ENCODE results near the gene SLC28A3.

Gene SLC28A3, protein sequence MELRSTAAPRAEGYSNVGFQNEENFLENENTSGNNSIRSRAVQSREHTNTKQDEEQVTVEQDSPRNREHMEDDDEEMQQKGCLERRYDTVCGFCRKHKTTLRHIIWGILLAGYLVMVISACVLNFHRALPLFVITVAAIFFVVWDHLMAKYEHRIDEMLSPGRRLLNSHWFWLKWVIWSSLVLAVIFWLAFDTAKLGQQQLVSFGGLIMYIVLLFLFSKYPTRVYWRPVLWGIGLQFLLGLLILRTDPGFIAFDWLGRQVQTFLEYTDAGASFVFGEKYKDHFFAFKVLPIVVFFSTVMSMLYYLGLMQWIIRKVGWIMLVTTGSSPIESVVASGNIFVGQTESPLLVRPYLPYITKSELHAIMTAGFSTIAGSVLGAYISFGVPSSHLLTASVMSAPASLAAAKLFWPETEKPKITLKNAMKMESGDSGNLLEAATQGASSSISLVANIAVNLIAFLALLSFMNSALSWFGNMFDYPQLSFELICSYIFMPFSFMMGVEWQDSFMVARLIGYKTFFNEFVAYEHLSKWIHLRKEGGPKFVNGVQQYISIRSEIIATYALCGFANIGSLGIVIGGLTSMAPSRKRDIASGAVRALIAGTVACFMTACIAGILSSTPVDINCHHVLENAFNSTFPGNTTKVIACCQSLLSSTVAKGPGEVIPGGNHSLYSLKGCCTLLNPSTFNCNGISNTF
- total RNA-seq: 23.9 to 211 (median 101) reads per million in 17 experiments

DNA sequence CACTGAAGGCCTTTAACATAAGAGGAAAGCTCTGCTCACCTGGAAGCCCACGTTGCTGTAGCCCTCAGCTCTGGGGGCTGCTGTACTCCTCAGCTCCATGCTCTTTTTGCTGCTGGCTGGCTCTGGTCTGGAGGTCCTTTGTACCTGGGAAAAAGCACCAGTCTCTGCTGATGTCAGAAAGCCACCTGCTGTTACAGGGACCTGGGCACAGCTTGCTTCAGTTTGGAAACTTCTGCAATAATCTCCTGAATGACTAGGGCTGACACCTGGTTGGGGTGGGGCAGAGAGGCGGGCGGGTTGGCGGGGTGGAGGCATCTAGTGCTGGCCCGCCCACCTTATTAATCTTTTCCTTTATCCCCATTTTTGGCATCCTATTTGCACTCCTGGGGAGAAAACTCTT lies at the start of gene SLC28A3:
Gene SLC28A3, minus strand, starts transcription at position 224 of the 400 bp plus-strand sequence. Its CDS starts 125 bp downstream, at position 99.
- no peak for DNase-seq

DNA sequence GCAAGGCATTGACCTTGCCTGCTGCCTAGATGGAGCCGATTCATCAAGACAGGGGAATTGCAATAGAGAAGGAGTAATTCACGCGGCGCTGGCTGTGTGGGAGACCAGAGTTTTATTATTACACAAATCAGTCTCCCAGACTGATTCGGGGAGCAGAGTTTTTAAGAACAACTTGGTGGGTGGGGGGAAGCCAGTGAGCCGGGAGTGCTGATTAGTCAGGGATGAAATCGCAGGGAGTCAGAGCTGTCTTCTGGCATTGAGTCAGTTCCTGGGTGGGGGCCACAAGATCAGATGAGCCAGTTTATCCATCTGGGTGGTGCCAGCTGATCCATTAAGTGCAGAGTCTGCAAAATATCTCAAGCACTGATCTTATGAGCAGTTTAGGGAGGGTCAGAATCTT lies 49.7 kb upstream of the SLC28A3 start:
- peak; percentile 80 to 89 (median 82) for DNase-seq

DNA sequence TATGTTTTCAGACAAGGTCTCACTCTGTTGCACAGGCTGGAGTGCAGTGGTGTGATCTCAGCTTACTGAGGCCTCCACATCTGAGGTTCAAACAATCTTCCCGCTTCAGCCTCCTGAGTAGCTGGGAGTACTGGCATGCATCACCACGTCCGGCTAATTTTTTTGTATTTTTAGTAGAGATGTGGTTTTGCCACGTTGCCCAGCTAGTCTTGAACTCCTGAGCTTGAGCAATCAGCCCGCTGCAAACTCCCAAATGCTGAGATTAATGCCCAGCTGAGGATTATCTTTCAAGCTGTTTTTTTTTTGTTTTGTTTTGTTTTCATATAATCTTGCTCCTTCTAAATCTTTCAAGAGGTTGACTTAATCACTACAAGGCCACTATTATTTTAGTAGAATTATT lies 47.3 kb upstream of the SLC28A3 start:
- DNase-seq: peak in 3 of 4 experiments; percentile 16 to 34 (median 34)

DNA sequence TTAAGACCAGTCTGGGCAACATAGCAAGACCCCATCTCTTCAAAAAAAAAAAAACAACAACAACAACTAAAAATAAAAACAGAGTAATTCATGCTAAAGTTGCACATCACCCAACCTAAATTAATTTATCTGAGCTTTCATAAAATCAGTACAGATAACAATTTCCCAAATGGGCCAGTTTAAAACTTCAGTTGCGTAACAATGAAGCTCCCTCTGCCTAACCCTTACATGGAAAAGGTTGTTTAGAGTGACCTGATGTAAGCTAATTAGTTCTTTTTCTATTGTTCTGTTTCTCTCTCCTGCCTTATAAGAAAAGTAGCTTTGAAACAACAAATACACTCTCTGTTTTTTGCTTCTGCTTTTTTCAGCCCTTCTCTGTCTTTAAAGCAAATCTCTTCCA lies 46.2 kb upstream of the SLC28A3 start:
- no peak for DNase-seq

DNA sequence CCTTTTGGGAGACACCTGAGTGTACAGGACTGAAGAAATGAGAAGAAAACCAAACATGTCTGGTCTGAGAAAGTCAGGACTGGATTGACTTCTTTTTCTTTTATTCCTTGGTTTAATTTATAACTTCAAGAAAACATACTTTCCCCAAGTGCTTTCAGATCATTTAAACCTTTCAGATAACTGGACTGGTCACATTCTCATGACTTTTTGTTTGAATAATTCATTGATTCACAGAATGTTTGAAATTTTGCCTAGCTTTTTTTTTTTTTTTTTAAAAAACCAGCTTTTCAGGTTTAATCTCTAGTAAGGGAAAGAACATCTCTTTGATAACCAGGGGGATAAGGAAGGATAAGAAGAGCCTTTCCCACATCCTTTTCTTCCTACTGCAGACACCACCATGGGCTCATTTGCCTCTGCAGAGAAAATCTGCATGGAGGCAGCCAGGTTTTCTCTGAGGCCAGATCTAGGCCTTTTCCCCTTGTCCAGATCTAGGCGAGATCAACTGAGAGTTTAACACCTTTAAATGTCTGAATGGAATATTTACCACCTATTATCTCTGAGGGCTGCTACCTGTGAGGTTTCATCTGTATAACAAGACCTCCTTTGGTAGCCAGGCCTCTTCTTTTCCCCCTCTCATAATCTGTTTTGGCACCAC lies 45.0 kb upstream of the SLC28A3 start:
- DNase-seq: no peak

DNA sequence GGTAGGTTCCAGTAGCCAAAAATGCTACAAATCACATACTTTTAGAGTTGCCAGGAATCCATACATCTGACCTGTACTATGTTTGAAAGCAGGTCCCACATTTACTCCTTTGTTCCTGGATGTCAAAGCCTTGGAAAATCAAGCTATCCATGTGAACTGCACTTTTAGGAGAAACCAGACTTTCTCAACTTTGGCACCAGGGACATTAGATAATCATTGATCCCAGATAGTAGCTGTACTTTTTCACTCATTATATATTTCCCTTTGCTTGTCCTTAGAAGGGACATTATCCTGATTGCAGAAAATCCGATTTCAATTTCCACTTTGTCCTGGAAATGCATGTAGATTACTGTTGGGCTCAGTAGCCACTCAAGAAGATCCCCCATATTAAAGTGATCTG lies 44.1 kb upstream of the SLC28A3 start:
- no peak for DNase-seq

DNA sequence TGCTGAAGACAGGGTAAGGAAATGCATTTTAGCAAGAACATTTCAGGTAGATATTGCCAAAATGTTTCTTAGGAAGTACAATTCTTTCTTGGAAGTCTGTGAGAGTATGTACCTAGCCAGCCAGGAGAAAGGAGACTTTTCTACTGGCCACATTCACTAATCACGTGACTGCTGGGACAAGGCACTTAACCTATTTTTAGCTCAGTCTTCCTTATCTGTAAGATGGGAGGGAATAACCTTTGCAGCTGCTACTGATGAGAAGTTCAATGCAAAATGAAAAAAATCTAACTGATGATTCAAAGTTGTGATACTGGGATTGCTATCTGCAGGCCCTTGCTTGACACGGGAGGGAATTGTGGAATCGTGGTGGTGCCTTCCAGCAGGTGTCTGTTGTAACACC lies 42.6 kb upstream of the SLC28A3 start:
- no peak for DNase-seq

DNA sequence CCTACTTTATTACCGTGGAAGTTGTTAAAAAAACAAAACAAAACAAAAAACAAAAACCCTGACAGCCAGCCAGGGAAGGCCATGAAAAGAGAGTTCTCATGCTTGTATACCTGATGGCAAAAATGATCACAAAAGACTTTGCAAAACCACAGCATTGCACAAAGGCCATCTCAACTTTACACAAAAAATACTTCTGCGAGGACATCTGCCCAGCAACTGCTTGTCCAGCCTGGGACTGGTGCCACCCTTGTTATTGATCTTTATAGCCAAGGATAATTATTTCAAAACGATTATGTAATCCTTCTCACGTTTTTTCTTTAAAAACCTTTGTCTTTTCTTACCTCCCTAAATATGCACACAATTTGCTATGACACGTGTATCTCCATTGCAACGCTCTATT lies 42.2 kb upstream of the SLC28A3 start:
- DNase-seq: no peak

DNA sequence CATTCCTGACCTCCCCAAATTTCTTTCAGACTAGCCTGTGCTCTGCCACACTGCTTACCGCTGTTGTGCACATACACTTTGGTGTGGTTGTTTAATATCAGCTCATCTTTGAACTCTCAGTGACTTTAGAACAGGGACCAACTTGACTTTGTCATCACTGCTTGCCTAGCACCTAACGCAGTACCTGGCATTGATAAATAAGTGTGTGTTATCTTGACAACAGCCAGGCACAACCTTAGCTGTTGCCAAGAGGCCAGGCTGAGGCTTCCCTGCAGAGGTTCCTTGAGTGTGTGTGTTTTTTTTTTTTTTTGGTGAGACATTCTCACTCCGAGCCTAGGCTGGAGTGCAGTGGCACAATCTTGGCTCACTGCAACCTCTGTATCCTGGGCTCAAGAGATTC lies 41.0 kb upstream of the SLC28A3 start:
- DNase-seq: no peak

DNA sequence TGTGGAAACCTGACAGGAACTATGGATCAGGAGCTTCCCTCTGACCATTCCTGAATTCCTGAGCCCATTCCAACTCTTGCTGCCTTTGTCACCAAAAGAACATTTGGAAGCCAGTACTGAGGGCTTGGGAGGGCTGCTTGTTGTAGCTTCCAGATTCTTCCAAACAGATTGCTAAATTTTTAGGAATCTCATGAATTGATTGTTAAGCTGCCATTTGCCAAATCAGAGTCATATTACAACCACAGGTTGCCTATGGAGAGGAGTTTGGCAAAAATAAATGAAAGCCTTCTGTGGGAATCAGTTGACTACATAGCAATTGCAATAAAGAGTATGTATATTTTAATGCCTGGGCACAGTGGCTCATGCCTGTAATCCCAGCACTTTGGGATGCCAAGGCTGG lies 39.2 kb upstream of the SLC28A3 start:
- DNase-seq: no peak

DNA sequence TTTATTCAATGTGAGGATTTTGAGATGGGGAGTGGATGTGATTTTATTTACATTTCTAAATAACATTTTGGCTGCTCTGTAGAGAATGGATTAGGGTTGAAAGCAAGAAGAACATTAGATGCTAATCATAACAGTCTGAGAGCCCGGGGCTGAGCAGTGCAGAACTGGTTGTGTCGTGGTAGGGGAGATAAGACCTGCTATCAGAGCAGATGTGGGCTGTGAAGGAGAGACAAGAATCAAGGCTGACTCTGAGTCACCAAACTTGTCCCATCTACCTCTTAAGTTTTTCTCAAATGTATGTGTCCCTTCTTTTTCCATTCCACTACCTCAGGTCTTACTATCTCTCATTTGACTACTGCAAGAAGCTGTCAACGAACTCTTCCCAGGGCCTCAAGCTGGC lies 35.4 kb upstream of the SLC28A3 start:
- DNase-seq: no peak

DNA sequence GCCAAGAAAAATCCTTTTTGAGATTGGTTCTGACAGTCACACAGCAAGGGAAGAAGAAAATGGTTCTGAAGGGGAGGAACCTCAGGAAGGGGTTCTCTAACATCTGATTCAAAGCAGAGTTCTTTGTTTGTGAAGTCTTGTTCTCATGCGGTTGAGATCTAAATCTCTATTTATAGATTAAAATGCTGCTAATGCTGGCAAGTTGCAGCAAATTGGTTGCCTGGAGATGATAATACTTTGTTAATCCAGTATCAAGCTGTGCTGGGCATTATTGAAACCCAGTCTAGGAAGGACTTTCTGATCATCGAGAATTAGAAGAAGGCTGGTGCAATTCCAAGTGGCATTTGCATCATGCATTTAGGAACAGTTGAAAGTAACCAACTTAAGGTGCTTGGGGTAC lies 34.0 kb upstream of the SLC28A3 start:
- DNase-seq: no peak

DNA sequence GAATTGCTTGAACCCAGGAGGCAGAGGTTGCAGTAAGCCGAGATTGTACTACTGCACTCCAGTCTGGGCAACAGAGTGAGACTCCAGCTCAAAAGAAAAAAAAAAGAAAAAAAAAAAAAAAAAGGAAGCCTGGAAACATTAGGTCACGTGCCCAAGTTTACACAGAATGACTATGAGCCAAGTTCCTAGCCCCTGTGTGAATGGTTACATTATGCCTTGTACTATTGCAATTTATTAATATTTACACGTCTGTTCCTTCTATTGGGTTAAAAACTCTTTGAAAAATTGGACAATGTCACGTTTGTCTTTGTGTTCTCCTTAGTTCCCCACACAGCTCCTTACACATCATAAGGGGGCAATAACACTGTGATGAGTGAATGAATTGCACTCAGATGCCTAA lies 33.5 kb upstream of the SLC28A3 start:
- peak; percentile 40 to 77 (median 62) for DNase-seq

DNA sequence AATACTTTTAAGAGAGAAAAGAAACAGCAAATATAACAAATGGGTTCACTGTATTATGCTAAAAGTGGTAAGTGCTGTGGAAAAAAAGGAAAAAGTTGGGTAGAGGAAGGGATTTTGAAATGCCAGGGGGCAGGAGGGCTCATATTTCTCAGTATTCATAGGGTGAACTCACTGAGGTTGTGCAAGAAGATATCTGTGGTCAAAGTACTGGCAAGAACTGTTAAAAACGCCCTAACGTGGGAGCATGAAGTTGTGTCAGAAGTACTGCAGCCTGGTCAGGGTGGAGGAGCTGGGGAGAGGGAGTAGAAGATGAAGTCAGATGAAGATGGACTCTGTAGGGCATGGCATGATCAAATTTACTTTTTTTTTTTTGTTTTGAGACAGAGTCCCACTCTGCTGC lies 31.2 kb upstream of the SLC28A3 start:
- DNase-seq: peak; percentile 84 to 95 (median 89)

DNA sequence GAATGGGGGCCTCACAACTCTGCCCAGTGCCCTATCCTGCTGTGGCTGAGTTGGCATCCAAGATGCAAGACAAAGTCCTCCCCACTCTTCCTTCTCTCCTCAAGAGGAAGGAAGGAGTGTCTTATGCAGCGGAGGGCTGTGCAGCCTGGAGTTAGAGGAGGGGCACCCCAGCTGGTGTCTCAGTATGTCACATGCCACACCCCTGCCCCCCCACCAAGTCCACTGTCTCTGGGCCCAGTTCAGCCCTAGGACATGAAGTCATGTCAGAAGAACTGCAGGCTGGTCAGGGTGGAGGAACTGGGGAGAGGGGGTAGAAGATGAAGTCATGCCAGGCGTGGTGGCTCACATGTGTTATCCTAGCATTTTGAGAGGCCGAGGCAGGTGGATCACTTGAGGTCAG lies 28.0 kb upstream of the SLC28A3 start:
- DNase-seq: peak; percentile 61 to 83 (median 77)

DNA sequence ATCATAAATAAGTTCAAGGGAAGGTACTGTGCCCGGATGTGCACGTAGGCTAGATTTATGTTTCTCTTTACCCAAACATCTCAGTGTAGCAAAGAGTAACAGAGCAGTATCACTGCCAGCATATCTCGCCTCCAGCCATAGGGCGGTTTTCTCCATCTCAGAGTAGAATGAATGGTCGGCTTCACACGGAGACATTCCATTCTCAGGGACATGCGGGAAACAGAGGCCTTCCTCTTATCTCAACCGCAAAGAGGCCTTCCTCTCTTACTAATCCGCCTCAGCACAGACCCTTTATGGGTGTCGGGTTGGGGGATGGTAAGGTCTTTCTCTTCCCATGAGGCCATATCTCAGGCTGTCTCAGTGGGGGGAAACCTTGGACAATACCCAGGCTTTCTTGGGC lies 27.2 kb upstream of the SLC28A3 start:
- DNase-seq: peak in 2 of 4 experiments; percentile 32 to 46

DNA sequence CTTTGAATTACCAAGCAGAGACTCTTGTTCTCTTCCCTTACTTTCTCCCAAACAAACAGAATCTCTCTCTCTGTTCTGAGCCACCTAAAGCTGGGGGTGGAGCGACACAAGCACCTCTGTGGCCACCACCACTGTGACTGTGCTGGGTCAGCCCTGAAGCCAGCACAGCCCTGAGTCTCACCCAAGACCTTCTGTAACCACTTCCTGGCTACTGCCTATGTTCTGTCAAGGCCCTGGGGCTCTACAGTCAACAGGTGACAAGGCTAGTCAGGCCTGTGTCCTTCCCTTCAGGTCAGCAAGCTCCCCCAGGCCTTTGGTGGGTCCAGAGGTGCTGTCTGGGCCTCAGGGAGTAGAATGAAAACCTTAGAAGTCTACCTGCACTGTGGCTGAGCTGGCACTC lies 26.1 kb upstream of the SLC28A3 start:
- DNase-seq: peak in 1 of 4 experiments; percentile 14

DNA sequence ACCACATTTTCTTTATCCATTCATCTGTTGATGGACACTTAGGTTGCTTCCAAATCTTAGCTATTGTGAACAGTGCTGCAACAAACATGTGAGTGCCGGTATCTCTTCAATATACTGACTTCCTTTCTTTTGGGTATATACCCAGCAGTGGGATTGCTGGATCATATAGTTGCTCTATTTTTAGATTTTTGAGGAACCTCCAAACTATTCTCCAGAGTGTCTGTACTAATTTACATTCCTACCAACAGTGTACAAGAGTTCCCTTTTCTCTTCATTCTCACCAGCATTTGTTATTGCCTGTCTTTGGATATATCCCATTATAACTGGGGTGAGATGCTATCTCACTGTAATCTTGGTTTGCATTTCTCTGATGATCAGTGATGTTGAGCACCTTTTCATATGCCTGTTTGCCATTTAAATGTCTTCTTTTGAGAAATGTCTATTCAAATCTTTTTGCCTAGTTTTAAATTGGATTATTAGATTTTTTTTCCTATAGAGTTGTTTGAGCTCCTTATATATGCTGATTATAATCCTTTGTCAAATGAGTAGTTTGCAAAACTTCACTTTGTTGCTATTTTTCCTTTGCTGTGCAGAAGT lies 24.4 kb upstream of the SLC28A3 start:
- DNase-seq: peak; percentile 14 to 79 (median 54)

DNA sequence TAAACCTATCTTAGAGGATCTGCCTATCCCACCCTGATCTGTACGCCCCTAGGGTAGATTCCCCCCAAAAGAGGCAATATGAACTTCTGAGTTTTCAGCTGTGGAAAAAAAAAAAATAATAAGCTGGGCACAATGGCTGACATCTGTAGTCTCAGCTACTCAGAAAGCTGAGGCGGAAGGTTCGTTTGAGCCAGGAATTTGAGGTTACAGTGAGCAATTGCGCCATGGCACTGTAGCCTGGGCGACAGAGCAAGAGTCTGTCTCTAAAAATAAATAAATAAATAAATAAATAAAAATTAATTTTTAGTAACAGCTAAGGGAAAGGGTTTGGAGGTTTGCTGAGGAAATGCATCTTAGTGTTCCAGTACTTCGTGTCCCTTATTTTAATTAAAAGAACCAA lies 21.1 kb upstream of the SLC28A3 start:
- DNase-seq: peak in 2 of 4 experiments; percentile 18 to 24

DNA sequence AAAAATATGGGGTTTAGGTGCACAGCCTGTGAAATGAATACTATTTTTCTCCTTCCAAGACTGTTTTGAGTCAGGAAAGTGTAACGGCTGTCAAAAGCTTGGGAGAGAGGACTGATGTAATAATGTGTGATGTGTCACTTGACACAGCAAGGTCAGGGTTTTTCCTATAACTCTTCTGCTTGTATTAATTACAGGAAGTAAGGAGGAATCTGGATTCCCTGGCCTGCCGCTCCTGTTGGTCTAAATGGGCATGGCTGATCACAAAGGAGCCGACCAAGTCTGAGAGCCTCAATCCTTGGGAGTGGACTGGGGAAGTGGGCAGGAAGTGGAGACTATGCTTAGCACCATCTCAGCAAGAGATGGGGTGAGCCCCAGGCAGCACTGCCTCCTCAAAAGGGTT lies 16.7 kb upstream of the SLC28A3 start:
- DNase-seq: peak; percentile 37 to 74 (median 66)

DNA sequence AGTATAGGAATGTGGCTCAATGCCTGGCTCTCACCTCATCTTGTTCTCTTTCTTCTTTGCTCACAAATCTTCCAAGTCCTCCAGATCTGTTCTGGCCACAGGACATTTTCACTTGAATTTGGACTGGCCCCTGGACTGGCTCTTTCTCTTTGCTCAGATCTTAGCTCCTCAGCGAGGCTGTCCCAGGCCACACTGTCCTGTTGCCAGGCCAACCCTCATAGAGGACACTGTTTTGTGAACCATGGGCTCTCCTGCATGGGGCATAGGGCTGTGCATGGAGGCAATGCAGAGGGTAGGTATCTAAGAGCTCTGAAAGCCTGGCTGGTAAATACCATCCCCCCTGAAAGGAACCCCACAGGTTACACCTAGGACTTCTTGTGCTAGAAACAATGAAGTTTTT lies 13.5 kb upstream of the SLC28A3 start:
- no peak for DNase-seq

DNA sequence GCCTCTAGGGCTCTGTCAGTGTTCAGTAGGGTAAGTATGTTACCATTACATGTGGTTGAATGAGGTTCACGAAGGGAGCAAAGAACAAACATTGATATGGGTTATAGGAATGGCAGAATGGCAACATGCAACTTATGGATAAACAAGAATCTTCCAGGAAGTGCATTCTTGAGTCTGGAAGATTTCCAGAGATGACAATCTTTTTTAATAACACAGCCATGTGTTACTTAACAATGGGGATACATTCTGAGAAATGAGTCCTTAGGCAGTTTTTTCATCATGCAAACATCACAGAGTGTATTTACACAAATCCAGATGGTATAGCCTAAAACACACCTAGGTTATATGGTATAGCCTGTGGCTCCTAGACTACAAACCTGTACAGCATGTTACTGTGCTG lies 9.1 kb upstream of the SLC28A3 start:
- DNase-seq: no peak

DNA sequence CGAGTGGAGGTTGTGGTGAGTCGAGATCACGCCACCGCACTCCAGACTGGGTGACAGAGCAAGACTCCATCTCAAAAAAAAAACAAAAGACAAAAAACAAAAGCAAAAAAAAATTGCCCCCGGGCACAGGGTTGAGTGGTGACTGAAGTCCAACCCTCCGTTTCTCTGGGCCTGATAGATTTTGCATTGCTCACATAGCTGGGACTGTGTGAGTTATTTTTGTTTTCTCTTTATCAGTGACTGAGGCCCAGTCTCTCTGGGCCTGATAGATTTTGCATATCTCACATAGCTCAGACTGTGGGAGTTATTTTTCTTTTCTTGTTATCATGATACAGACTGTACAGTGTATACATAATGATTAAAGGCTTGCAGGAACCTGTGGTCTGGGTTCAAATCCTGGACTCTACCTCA lies 2.6 kb upstream of the SLC28A3 start:
- DNase-seq: no peak

All from suppressor macrophage (primary cell).